Breast epithelium (tissue), 3 donors: Measurements from ENCODE around the gene JSRP1.

Experiments
- POLR2A ChIP-seq: fragments of 450-650 bp; IDR thresholded peaks from one replicate; pipeline ENCODE4 v1.6.1; 2016; ENCODE audit warnings: antibody characterized with exemption, mild to moderate bottlenecking, moderate library complexity
- POLR2AphosphoS5 ChIP-seq, 3 donors: sonication (generic); formaldehyde crosslinking; IDR thresholded peaks; one replicate each; pipeline ENCODE4 v1.6.1; 2017; ENCODE audit warnings: antibody characterized with exemption in 3 of 3
- TF ChIP-seq, protein P1 (sequence below), 3 donors: fragments of 450-650 bp; IDR thresholded peaks; one replicate each; pipeline ENCODE4 v1.5.1; 2016 to 2017; ENCODE audit warnings: antibody characterized with exemption in 3 of 3, mild to moderate bottlenecking in 3 of 3, moderate library complexity in 3 of 3

- TF ChIP-seq, protein P1, sequence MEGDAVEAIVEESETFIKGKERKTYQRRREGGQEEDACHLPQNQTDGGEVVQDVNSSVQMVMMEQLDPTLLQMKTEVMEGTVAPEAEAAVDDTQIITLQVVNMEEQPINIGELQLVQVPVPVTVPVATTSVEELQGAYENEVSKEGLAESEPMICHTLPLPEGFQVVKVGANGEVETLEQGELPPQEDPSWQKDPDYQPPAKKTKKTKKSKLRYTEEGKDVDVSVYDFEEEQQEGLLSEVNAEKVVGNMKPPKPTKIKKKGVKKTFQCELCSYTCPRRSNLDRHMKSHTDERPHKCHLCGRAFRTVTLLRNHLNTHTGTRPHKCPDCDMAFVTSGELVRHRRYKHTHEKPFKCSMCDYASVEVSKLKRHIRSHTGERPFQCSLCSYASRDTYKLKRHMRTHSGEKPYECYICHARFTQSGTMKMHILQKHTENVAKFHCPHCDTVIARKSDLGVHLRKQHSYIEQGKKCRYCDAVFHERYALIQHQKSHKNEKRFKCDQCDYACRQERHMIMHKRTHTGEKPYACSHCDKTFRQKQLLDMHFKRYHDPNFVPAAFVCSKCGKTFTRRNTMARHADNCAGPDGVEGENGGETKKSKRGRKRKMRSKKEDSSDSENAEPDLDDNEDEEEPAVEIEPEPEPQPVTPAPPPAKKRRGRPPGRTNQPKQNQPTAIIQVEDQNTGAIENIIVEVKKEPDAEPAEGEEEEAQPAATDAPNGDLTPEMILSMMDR (IDR thresholded peaks at IDR 0.05): no peak
- no peak for TF ChIP-seq POLR2A
- TF ChIP-seq POLR2AphosphoS5 (IDR thresholded peaks at IDR 0.05): no peak
Observed at GRCh38 chr19:2291185-2291751, 35.1 kb upstream of the JSRP1 start.
